Calu3 (cell line): ENCODE data around the gene SMARCA4. TPM values are rescaled to one million over a fixed set of nuclear protein-coding genes. Genes with fewer than 3 reads are reported as not detected.

ENCODE experiments used
- BruUV-seq: library from RNA; stranded (reverse); fragments of 400-500 nt; replicated peaks from 2 replicates; lab custom pipeline; 2021; lab: Mats Ljungman, UMichigan
- CTCF ChIA-PET: fragments of 300-600 bp; sonication (Branson Sonifier 250); formaldehyde crosslinking; loops from one replicate; lab custom pipeline; 2022; ENCODE audit warnings: antibody characterized with exemption; lab: Charles Lee
- DNase-seq: peaks from one replicate; pipeline ENCODE4 v3.0.0; 2022
- H3K27ac Mint-ChIP-seq: one replicate; pipeline ENCODE4 v1.8.0; 2022; ENCODE audit warnings: mixed read lengths; ENCODE audit not compliant: unreplicated experiment
- H3K27me3 Mint-ChIP-seq: one replicate; pipeline ENCODE4 v1.8.0; 2022; ENCODE audit warnings: mixed read lengths; ENCODE audit not compliant: unreplicated experiment
- H3K36me3 Mint-ChIP-seq: one replicate; pipeline ENCODE4 v1.8.0; 2022; ENCODE audit warnings: mild to moderate bottlenecking, moderate library complexity, mixed read lengths; ENCODE audit not compliant: insufficient read depth, unreplicated experiment
- H3K4me1 Mint-ChIP-seq: one replicate; pipeline ENCODE4 v1.8.0; 2022; ENCODE audit warnings: mild to moderate bottlenecking, low read depth, mixed read lengths; ENCODE audit not compliant: unreplicated experiment
- H3K4me3 Mint-ChIP-seq: one replicate; pipeline ENCODE4 v1.8.0; 2022; ENCODE audit warnings: mild to moderate bottlenecking, low read depth, moderate library complexity, mixed read lengths; ENCODE audit not compliant: unreplicated experiment
- H3K9me3 Mint-ChIP-seq: one replicate; pipeline ENCODE4 v1.8.0; 2022; ENCODE audit warnings: low read depth, mixed read lengths; ENCODE audit not compliant: unreplicated experiment
- CTCF ChIP-seq: fragments of 200-600 bp; IDR thresholded peaks from one replicate; pipeline ENCODE4 v1.8.0; 2022; ENCODE audit warnings: antibody characterized with exemption; ENCODE audit not compliant: unreplicated experiment
- intact Hi-C: fragments of 100-400 bp; cut with micrococcal nuclease; formaldehyde crosslinking; loops from one replicate; pipeline ENCODE4 v1.10.0; 2022; ENCODE audit not compliant: unreplicated experiment
- total RNA-seq: library from RNA; stranded (reverse); gene quantifications from 2 replicates; pipeline ENCODE4 v1.2.3, GENCODE V29; 2022

The SMARCA4 gene
- total RNA-seq, 1 experiment from 2014 or later: 116 TPM

DNA sequence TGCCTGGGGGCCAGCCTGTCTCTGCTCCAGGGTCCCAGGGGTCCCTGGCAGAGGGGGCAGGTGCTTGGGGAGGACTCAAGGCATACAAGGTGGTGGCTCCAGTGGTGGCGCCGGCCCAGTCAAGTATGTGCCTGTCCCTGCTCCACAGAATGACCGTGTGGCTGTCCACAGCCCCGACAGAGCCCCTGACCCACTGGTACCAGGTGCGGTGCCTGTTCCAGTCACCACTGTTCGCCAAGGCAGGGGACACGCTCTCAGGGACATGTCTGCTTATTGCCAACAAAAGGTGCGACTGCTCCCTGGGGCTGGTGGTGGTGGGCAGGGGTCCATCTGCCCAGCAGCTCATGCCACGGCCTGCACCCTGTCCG, 40.6 kb upstream of the SMARCA4 start:
- no peaks in the 10 kb centered on the region for H3K9me3 Mint-ChIP-seq
- BruUV-seq: no TSS peak

GRCh38 chr19:10920781-10921180, 40.0 kb upstream of the SMARCA4 start:
- intact Hi-C loops: no loop called here
- no peak for DNase-seq
- no TSS peak for BruUV-seq
- TF ChIP-seq CTCF: no peak
- H3K27ac Mint-ChIP-seq: peak overlapping the region; percentile 60
- no peaks in the 10 kb centered on the region for H3K4me1 Mint-ChIP-seq
- no peaks in the 10 kb centered on the region for H3K27me3 Mint-ChIP-seq
- H3K4me3 Mint-ChIP-seq: no peak overlapping the region
- H3K36me3 Mint-ChIP-seq: peaks cover 51% of the 10 kb centered on the region
- no peaks in the 10 kb centered on the region for H3K9me3 Mint-ChIP-seq
- CTCF ChIA-PET: no interaction called here

More for the DNA sequence above, 40.6 kb upstream of the SMARCA4 start:
- Mint-ChIP-seq H3K36me3 (peaks cover 48% of the 10 kb centered on the region), H3K4me1 (no peaks in the 10 kb centered on the region), H3K27me3 (no peaks in the 10 kb centered on the region), H3K27ac (no peak overlapping the region), H3K4me3 (no peak overlapping the region)
- DNase-seq: no peak
- intact Hi-C loops: no loop called here
- CTCF ChIA-PET: interaction anchor here (0.6 kb wide), 1 partner anchor 48 kb away, joined by 4 read pairs; no protein-coding TSS in a partner anchor
- no peak for TF ChIP-seq CTCF

- intact Hi-C loops: no loop called here
- Mint-ChIP-seq H3K4me3 (no peak overlapping the region), H3K27me3 (no peaks in the 10 kb centered on the region), H3K36me3 (peaks cover 51% of the 10 kb centered on the region), H3K4me1 (no peaks in the 10 kb centered on the region), H3K9me3 (no peaks in the 10 kb centered on the region), H3K27ac (peak overlapping the region; percentile 60)
- CTCF ChIA-PET: no interaction called here
- DNase-seq: no peak
- no TSS peak for BruUV-seq
- TF ChIP-seq CTCF: no peak
These were observed 39.5 kb upstream of the SMARCA4 start for GRCh38 chr19:10921199-10921909.

DNA sequence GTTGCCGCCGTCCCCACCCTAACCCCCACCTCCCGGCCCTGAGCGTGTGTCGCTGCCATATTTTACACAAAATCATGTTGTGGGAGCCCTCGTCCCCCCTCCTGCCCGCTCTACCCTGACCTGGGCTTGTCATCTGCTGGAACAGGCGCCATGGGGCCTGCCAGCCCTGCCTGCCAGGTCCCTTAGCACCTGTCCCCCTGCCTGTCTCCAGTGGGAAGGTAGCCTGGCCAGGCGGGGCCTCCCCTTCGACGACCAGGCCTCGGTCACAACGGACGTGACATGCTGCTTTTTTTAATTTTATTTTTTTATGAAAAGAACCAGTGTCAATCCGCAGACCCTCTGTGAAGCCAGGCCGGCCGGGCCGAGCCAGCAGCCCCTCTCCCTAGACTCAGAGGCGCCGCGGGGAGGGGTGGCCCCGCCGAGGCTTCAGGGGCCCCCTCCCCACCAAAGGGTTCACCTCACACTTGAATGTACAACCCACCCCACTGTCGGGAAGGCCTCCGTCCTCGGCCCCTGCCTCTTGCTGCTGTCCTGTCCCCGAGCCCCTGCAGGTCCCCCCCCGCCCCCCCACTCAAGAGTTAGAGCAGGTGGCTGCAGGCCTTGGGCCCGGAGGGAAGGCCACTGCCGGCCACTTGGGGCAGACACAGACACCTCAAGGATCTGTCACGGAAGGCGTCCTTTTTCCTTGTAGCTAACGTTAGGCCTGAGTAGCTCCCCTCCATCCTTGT, 38.8 kb upstream of the SMARCA4 start:
- H3K9me3 Mint-ChIP-seq: no peaks in the 10 kb centered on the region
- DNase-seq: no peak
- intact Hi-C loops: no loop called here
- H3K36me3 Mint-ChIP-seq: peaks cover 51% of the 10 kb centered on the region
- H3K4me1 Mint-ChIP-seq: no peaks in the 10 kb centered on the region
- H3K27me3 Mint-ChIP-seq: no peaks in the 10 kb centered on the region
- CTCF ChIA-PET: no interaction called here
- H3K27ac Mint-ChIP-seq: peak overlapping the region; percentile 52
- H3K4me3 Mint-ChIP-seq: no peak overlapping the region
- TSS peak; percentile 56 for BruUV-seq
- no peak for TF ChIP-seq CTCF
